HG03354 (cell line): ENCODE results near the gene NDC1.
"Not testable (repeated sequence)": the region's sequence is repeated elsewhere in the genome, so short reads cannot be mapped to it uniquely, and the experiment has no call there.

Experiments used
- ATAC-seq: cut with Tn5 transposase; IDR thresholded peaks from one replicate; pipeline ENCODE4 v1.9.1; 2021; ENCODE audit warnings: mild to moderate bottlenecking; ENCODE audit not compliant: unreplicated experiment, poor library complexity, severe bottlenecking

Gene NDC1

DNA sequence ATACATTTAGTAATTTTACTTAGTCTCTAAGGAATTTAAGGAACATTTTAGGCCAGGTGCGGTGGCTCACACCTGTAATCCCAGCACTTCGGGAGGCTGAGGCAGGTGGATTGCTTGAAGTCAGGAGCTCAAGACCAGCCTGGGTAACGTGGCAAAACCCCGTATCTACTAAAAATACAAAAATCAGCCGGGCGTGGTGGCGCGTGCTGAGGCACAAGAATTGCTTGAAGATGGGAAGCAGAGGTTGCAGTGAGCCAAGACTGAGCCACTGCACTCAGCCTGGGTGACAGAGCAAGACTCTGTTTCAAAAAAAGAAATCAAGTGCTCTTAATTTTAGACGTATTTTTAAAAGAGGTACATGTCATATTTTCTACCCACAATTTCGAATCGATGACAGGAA is 3.3 kb downstream of the NDC1 start:
- no peak for ATAC-seq

DNA sequence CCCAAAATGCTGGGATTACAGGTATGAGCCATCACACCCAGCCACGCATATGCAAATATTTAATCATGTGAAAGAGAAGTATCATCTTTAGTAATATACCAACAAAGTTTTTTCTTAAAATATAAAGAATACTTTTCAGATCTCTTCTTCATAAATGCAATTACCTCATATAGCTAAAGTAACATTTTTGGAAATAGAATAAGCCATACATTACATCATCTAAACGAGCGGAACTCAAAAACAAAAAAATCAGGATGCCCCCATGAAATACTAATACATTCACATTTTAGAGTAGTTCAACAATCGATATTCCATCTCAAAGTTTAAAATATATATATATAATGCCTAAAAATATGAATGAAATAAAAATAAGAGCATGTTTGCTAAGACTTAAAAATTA is 4.7 kb downstream of the NDC1 start:
- ATAC-seq, result no peak

DNA sequence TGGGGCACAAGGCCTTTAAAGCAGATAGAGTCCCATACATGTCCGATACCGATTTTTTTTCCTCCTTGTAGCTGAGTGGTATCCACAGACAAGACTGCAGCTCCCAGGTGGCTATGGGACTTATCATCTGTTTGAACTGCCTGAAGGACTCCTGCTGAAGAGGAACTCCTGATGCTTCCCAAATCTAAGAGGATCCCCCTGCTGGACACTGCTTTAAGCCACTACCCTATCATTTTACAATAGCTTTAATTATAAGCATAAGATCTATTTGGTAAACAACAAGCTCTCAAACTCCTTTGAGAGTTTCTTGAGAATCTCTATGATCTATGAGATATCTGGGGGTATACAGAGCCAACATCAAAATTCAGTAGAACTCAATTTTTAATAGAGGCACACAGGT is 11.7 kb downstream of the NDC1 start:
- ATAC-seq, result no peak

DNA sequence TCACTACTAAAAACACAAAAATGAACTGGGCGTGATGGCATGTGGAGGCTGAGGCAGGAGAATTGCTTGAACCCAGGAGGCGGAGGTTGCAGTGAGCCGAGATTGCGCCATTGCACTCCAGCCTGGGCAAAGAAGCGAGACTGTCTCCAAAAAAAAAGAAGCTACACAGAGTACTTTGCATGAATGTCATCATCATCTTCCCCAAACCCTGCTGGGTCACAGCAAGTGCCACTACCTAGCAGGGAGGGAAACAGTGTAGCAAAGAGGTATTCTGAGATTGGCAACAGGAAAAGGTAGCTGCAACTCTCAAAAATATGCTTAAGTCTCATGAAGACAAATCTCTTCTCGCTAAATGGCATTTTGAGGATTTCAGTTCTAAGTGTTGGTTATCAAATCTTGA is 12.8 kb downstream of the NDC1 start:
- no peak for ATAC-seq

DNA sequence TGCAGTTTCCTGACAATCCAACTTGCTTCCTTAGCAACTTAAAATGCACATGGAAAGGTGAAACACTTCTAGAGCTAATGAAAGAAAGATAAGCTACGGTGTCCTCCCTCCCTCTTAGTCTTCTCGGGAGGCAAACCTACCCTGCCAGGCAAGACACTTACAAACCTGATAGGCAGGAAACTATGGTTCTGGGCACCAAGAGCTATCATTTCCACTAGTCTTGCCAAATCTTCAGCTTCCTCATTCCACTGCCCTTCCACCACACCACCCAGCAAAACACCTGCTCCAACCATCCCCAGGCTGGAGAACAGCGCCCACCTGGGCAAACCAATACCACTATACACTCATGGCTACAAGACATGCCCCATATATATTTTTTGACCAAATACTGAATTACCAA is 15.2 kb downstream of the NDC1 start:
- ATAC-seq, result no peak

DNA sequence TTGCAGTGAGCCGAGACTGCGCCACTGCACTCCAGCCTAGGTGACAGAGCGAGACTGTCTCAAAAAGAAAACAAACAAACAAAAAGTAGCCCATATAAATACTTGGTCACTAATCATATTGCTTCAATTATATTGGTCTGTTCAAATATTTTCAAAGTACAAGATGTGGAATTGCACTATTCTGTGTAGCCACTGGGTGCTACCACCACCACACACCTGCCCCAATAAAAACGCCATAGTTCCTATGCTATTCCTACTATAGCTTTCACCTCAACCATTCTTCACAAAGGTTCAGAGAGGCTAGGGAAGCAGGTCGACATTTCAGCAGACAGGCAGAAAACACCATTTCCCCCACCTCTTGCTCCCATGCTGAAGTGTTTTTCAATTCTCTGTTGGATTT is 16.7 kb downstream of the NDC1 start:
- ATAC-seq, result no peak

DNA sequence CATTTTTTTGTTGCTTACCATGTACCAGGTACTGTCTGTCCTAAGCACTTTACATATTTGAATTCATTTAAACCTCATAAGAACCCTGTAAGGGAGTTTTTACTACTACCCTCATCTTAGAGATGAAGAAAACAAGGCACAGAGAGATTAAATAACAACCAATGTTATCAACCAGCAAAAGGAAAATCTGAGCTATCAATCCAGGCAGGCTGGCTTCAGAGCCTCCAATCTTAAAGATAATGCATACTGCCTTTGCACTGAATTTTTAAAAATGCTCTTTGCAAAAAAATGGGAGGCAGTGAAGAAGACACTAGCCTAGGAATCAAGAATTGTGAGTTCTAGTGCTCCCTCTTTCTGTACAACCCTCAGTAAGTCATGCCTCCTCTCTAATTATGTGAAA is 18.7 kb downstream of the NDC1 start:
- no peak for ATAC-seq

DNA sequence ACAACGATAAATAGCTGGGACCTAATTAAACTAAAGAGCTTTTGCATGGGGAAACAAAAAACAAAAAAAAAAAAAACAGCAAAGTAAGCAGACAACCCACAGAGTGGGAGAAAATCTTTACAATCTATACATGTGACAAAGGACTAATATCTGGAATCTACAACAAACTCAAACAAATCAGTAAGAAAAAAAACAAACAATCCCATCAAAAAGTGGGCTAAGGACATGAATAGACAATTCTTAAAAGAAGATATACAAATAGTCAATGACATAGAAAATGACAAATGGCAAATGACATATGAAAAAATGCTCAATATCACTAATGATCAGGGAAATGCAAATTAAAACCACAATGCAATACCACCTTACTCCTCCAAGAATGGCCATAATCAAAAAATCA is 21.5 kb downstream of the NDC1 start:
- ATAC-seq, result not testable (repeated sequence)

DNA sequence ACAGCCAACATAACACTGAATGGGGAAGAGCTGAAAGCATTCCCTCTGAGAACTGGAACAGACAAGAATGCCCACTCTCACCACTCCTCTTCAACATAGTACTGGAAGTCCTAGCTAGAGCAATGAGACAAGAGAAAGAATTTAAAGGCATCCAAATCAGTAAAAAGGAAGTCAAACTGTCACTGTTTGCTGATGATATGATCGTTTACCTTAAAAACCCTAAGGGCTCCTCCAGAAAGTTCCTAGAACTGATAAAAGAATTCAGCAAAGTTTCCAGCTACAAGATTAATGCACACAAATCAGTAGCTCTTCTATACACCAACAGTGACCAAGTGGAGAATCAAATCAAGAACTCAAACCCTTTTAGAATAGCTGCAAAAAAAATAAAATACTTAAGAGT is 22.6 kb downstream of the NDC1 start:
- not testable (repeated sequence) for ATAC-seq

DNA sequence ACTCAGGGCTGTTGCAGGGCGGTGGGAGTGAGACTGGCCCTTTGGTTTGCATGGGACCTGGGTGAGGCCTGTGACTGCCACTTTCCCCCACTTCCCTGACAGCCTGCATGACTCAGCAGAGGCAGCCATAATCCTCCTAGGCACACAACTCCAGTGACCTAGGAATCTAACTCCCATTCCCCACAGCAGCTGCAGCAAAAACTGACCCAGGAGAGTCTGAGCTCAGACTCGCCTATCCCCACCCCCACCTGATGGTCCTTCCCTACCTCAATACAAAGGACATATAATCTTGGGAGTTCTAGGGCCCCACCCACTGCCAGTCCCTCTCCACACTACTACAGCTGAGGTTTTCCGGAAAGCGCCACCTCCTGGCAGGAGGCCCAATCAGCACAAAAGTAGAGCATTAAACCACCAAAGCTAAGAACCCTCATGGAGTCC is 26.7 kb downstream of the NDC1 start:
- no peak for ATAC-seq

DNA sequence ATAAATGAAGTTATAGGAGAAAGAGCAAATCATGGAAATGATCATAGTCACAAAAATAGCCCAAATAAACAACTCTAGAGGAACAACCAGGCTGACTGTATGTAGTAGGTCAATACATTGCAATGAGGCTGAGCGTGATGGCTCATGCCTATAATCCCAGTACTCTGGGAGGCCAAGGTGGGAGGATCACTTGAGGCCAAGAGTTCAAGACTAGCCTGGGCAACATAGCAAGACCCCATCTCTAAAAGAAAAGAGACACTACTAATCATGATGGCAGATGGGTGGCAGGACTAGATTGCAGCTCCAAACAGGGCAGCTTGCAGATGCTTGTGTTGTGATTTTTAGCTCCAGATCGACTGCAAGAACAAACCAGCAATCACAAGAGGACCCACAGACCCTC is 27.6 kb downstream of the NDC1 start:
- ATAC-seq, result no peak

DNA sequence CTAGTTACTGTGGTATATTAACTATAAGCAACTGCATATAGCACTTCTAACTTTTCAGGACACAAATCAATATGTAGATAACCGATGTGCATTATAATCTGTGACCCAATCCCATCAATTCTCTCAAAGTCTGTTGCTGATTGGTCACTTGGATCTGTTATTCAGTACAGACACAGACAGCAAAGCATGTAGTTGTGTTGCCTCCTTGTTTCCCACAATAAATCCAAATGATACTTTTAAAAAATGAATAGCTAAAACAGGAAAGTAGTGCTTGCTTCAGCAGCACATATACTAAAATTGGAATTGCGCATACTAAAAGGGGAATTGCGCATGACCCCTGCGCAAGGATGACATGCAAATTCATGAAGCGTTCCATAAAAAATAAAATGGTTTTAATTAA is 28.1 kb downstream of the NDC1 start:
- ATAC-seq, result no peak

DNA sequence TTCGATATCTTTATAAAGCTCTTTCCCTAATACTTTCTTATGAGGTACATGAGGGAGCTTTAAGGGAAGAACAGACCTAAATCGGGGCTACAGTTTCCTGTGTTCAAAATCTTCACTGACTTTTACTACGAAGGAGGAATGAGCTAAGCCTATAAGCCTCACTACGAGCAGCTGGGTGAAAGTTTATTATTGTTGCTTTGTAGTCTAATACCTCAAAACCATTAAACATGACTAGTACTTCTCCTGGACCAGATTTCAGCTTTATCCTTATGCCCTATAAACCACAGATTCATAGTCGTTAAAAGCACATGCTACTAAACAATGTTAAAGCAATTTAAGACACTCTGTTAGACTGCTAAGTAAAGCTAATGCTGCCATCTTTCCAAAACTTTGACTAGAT is 30.2 kb downstream of the NDC1 start:
- ATAC-seq, result no peak

DNA sequence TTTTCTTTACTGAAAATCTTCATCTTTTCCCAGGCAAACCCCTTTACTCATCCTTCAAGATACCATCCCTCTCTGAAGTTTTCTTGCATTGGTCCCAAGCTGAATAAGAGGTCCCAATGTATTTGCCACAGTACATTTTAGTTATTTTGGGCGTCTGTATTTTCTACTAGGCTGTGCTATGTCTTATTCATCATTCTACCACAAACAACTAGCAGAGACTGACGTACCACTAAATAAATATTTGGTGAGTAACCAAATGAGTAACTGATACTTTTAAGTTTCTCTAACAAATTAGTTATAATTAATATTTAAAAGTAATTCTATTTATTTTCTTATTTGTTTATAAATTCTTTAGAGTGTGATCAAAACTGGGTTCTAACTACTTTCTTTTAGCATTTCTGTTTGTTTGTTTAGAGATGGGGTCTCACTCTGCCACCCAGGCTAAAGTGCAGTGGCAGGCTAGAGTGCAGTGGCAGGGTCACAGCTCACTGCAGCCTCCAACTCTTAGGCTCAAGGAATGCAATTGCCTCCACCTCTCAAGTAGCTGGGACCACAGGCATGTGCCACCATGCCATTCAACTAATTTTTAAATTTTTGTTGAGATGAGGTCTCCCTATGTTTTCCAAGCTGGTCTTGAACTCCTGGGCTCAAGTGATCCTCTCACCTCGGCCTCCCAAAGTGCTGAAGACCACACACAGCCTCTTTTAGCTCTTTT is 33.1 kb downstream of the NDC1 start:
- no peak for ATAC-seq

DNA sequence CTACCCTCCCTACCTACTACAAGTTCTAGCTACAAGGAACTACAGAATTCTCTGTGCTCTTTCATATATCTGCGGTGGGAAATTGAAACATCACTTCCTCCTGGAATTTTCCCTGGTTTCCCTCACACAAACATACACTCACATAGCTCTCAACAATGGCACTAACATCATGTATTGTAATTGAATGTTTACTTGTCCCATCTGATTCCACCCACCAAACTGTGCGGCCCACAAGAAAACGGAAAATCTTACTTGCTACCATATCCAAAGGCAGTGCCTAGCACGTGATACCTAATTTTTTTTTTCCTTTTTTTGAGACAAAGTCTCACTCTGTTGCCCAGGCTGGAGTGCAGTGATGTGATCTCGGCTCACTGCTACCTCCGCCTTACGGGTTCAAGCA is 33.9 kb downstream of the NDC1 start:
- no peak for ATAC-seq

DNA sequence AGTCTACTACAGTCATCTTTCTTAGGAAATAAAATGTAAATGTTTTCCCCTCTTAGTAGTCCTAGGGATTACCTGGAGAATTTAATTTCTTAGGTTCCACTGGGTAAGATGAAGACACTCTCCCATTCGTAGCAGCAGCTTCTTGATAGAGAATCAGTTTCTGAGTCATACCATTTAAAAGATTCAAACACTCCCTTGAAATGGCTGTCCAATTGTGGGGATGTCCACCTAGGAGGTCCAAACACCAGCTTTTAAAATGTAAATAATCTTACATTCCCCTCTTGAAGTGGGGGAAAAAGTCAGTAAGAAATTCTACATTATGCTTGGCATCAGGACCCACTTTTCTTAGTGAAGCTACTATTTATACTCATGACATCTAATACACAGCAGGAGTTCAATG is 37.5 kb downstream of the NDC1 start:
- no peak for ATAC-seq

DNA sequence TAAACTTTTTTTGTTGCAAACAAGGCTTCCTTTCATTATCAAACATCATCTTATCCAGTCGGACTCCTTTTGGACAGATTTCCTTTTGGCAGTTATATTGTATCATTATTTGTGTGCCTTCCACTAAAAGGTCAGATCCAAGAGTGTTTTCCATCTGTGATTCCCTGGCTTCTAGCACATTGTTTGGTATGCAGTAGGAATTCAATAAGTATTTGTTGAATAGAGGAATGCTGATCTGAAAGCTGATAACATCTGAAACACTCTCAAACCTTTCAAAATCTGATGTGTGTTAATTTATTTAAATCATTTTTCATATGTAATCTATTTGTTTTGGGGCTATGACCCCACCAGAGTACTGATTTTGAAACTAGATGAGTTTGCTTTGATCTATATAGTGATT is 39.0 kb downstream of the NDC1 start:
- no peak for ATAC-seq

DNA sequence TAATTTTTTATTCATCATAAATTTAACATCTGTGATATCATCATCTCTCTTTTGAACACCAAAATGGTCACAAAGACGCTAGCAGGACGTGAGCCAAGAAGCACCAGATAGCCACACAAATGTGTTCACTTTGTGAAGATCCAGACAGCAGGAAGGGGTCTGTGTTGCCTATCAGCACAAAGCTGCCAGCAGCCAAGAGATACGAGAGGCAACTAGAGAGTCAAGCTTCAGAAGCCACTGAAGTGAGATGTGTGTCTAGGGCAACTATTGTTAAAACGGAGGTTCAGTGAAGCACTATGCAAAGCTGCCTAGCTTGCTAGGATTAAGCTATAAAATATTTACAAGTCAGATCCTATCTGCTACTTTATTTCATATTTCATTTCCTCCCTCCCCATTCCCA is 45.3 kb downstream of the NDC1 start:
- no peak for ATAC-seq

DNA sequence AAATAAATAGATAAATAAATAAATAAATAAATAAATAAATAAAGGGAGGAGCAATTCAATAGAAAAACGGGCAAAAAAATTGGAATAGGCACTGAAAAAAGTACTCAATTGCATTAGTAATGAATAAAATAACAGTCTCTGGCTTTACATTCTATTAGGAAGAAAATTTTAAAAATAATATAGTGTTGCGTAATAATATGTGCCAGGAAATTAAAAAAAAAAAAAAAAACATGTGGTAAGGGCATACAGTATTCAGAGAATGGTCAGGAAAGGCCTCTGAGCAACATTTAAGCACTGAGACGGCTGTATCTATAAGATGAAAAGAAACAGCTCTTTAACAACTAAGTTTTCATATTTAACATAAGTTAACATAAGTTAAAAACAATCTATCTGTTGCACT is 50.4 kb downstream of the NDC1 start:
- ATAC-seq, result no peak

DNA sequence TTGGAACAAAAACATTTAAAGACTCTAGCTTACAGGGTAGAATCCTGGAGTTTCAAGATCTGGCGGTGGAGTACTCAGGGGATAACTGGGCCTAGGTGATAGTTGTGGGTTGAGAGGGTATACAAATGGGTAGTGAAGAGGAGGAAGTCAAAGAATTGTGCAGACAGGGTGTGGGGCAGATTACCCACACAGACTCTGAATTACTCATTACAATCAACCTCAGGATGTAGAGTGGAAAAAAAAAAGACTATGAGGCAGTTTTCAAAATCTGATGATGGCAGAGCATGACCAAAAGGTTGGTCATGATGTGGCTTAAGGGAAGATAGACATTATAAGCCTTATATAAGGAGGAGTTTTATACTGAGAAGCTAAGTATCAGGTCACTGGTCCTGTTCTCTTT is 55.0 kb downstream of the NDC1 start:
- no peak for ATAC-seq

DNA sequence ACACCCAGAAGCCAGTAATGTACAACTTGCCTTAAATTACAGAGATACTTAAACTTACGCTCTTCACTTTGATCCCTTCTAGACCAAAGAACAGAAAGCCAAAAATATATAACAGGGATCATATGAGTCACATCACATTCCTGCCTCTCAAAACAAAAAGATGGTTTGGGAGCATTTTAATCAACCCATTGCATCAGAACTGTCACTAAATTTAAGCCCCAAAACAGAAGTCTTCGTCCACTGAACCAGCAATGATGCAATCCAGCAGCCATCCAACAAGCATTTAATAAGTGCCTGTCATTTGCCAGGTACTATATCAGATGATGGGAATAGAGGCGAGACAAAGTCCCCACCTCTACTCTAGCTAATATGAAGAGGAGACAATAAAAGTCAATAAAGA is 56.4 kb downstream of the NDC1 start:
- ATAC-seq, result no peak

DNA sequence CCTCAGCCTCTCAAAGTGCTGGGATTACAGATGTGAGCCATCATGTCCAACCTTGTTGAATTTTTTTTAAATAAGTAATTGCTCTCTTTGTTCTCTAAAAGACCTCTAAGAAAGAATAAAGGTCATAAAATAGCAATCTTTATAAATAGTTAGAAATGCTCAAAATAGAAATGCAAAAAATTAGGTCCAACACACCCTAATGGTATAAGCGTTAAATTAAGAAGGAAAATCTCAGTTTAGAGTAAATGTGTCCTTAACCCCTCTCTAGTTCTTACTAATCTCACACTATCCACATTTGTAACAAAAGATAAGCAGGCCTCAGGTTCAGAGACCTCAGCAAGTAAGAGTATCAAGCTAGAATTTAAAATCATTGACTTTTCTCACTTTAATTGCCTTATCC is 60.8 kb downstream of the NDC1 start:
- ATAC-seq, result no peak
